Amniotic epithelial cell (primary cell): ENCODE measurements around the gene PLCB2.
A peak's percentile ranks its signal among the peaks of the same experiment; 100 is the strongest.

ENCODE experiments used
- DNase-seq: peaks from one replicate; pipeline ENCODE4 v3.0.0-alpha.2; 2010; ENCODE audit warnings: low read depth

Gene PLCB2

GRCh38 chr15:40249477-40250303 lies 58.0 kb downstream of the PLCB2 start:
- DNase-seq = peak; percentile 49

GRCh38 chr15:40248006-40248783 lies 59.5 kb downstream of the PLCB2 start:
- no peak for DNase-seq

GRCh38 chr15:40247406-40247971 lies 60.2 kb downstream of the PLCB2 start:
- DNase-seq = no peak

- DNase-seq = no peak
These were observed 61.0 kb downstream of the PLCB2 start for GRCh38 chr15:40246496-40247280.

- DNase-seq = no peak
These were observed 61.9 kb downstream of the PLCB2 start for GRCh38 chr15:40245666-40246450.

GRCh38 chr15:40244961-40245523 lies 62.7 kb downstream of the PLCB2 start:
- DNase-seq = no peak

GRCh38 chr15:40243126-40243810 lies 64.5 kb downstream of the PLCB2 start:
- no peak for DNase-seq

- no peak for DNase-seq
These were observed 65.1 kb downstream of the PLCB2 start for GRCh38 chr15:40242601-40243000.

GRCh38 chr15:40242213-40242599 lies 65.5 kb downstream of the PLCB2 start:
- DNase-seq = no peak

GRCh38 chr15:40241269-40242212 lies 66.2 kb downstream of the PLCB2 start:
- DNase-seq = no peak

- DNase-seq = no peak
These were observed 67.0 kb downstream of the PLCB2 start for GRCh38 chr15:40240619-40241221.

GRCh38 chr15:40239693-40240618 lies 67.8 kb downstream of the PLCB2 start:
- DNase-seq = no peak

GRCh38 chr15:40239404-40239692 lies 68.4 kb downstream of the PLCB2 start:
- no peak for DNase-seq

- peak; percentile 64 for DNase-seq
These were observed 69.0 kb downstream of the PLCB2 start, which contains the start of gene PAK6 for GRCh38 chr15:40238532-40239403. PAK6 (plus strand) TSS chr15:40239063; CDS start chr15:40264786, 25,723 bp downstream.
